ENCODE results near the gene HIC1. TPM values are rescaled to one million over a fixed set of nuclear protein-coding genes. Genes with fewer than 3 reads are reported as not detected.

Gene HIC1
- total RNA-seq, 4 donors from 2014 or later = 32.8 to 56.2 (median 41.6) TPM

GRCh38 chr17:2028737-2029136 is 26.2 kb upstream of the HIC1 start:
- Histone ChIP-seq H3K27me3 (peaks cover 59% of the 10 kb centered on the region), H3K4me1 (peaks cover 0 to 66% (median 34%) of the 10 kb centered on the region in 3 donors), H3K27ac (no peak overlapping the region), H3K4me3 (no peak overlapping the region), H3K9me3 (no peaks in the 10 kb centered on the region), H3K36me3 (peaks cover 0 to 5% of the 10 kb centered on the region in 2 donors)
- no CpG with 5 or more reads among the region's 6 CpGs for WGBS, 2 donors (ENCODE audit: low coverage in 1 of 2)
- ATAC-seq = no peak
- TF ChIP-seq CTCF (IDR thresholded peaks at IDR 0.05) = no peak
- no peak for TF ChIP-seq POLR2A (IDR thresholded peaks at IDR 0.05)
- no peak for TF ChIP-seq POLR2AphosphoS5 (IDR thresholded peaks at IDR 0.05)
- no peak for TF ChIP-seq EP300 (IDR thresholded peaks at IDR 0.05)

- H3K9me3 ChIP-seq = no peaks in the 10 kb centered on the region
- peak within 1 kb of the TSS; percentile 17 to 84 (median 77) for H3K27ac ChIP-seq
- TF ChIP-seq CTCF (IDR thresholded peaks at IDR 0.05) = no peak
- no peak for TF ChIP-seq EP300 (IDR thresholded peaks at IDR 0.05)
- TF ChIP-seq POLR2A (IDR thresholded peaks at IDR 0.05) = peak; percentile 48 to 54
- peak; percentile 78 for TF ChIP-seq POLR2AphosphoS5 (IDR thresholded peaks at IDR 0.05)
- H3K4me1 ChIP-seq = peaks cover 0 to 58% (median 20%) of the 10 kb centered on the region in 3 donors
- H3K36me3 ChIP-seq = peaks cover 0 to 15% of the 10 kb centered on the region in 2 donors
- WGBS, 2 donors (ENCODE audit: low coverage in 1 of 2) = 0% methylated on average over 4 of the region's 59 CpGs; no CpG with 5 or more reads in 1 of the 2 donors
- peaks cover 45% of the 10 kb centered on the region for H3K27me3 ChIP-seq
- peak; percentile 86 for ATAC-seq
- peak within 1 kb of the TSS; percentile 88 to 98 for H3K4me3 ChIP-seq
Observed at GRCh38 chr17:2029911-2030778, 24.8 kb upstream of the HIC1 start, which contains the start of gene DPH1. DPH1 (plus strand) TSS chr17:2030153; CDS start chr17:2030170, 17 bp downstream.

GRCh38 chr17:2030779-2031163 is 24.1 kb upstream of the HIC1 start:
- H3K4me3 ChIP-seq = peak overlapping the region; percentile 88 to 98
- 0 to 40% methylated on average over 1 to 3 of the region's 10 CpGs for WGBS, 2 donors (ENCODE audit: low coverage in 1 of 2)
- no peaks in the 10 kb centered on the region for H3K9me3 ChIP-seq
- no peak for ATAC-seq
- peaks cover 39% of the 10 kb centered on the region for H3K27me3 ChIP-seq
- H3K4me1 ChIP-seq = peaks cover 0 to 51% (median 15%) of the 10 kb centered on the region in 3 donors
- peak overlapping the region in 3 of 4 donors; percentile 72 to 84 (median 82) for H3K27ac ChIP-seq
- peaks cover 0 to 22% of the 10 kb centered on the region in 2 donors for H3K36me3 ChIP-seq
- TF ChIP-seq CTCF (IDR thresholded peaks at IDR 0.05) (peak in 3 of 4 experiments; percentile 28 to 49 (median 37)), EP300 (IDR thresholded peaks at IDR 0.05) (no peak)

- peaks cover 0 to 45% (median 13%) of the 10 kb centered on the region in 3 donors for H3K4me1 ChIP-seq
- H3K27me3 ChIP-seq = peaks cover 15% of the 10 kb centered on the region
- WGBS, 2 donors (ENCODE audit: low coverage in 1 of 2) = 83 to 87% methylated on average over 3 to 7 of the region's 7 CpGs
- TF ChIP-seq CTCF (IDR thresholded peaks at IDR 0.05) (no peak), EP300 (IDR thresholded peaks at IDR 0.05) (no peak), POLR2AphosphoS5 (IDR thresholded peaks at IDR 0.05) (no peak), POLR2A (IDR thresholded peaks at IDR 0.05) (no peak)
- H3K4me3 ChIP-seq = no peak overlapping the region
- no peak for ATAC-seq
- peaks cover 0 to 45% of the 10 kb centered on the region in 2 donors for H3K36me3 ChIP-seq
- H3K27ac ChIP-seq = no peak overlapping the region
- H3K9me3 ChIP-seq = no peaks in the 10 kb centered on the region
Observed at GRCh38 chr17:2033153-2033552, 21.8 kb upstream of the HIC1 start.

All from gastroesophageal sphincter (tissue), 4 donors.